HG02943 (cell line): ENCODE data around the gene AHI1.

Experiments used
- ATAC-seq: cut with Tn5 transposase; IDR thresholded peaks from one replicate; pipeline ENCODE4 v1.9.1; 2021; ENCODE audit warnings: mild to moderate bottlenecking, low read depth, moderate library complexity; ENCODE audit not compliant: unreplicated experiment

AHI1 gene

GRCh38 chr6:135464634-135465033 lies 32.9 kb downstream of the AHI1 start:
- peak; percentile 71 for ATAC-seq

- no peak for ATAC-seq
These were observed 36.3 kb downstream of the AHI1 start for GRCh38 chr6:135461208-135461607.

GRCh38 chr6:135458051-135458450 lies 39.5 kb downstream of the AHI1 start:
- no peak for ATAC-seq

- no peak for ATAC-seq
These were observed 45.8 kb downstream of the AHI1 start for GRCh38 chr6:135451617-135452190.

- ATAC-seq: no peak
These were observed 48.3 kb downstream of the AHI1 start for GRCh38 chr6:135449246-135449645.

- ATAC-seq: no peak
These were observed 57.3 kb downstream of the AHI1 start for GRCh38 chr6:135440087-135440792.

GRCh38 chr6:135439549-135439948 lies 58.0 kb downstream of the AHI1 start:
- no peak for ATAC-seq

- ATAC-seq: no peak
These were observed 58.5 kb downstream of the AHI1 start for GRCh38 chr6:135438907-135439535.

GRCh38 chr6:135434991-135435390 lies 62.5 kb downstream of the AHI1 start:
- no peak for ATAC-seq

GRCh38 chr6:135434095-135434494 lies 63.4 kb downstream of the AHI1 start:
- ATAC-seq: no peak

- no peak for ATAC-seq
These were observed 69.5 kb downstream of the AHI1 start for GRCh38 chr6:135428078-135428477.

GRCh38 chr6:135426833-135427232 lies 70.7 kb downstream of the AHI1 start:
- no peak for ATAC-seq

- ATAC-seq: no peak
These were observed 73.2 kb downstream of the AHI1 start for GRCh38 chr6:135424385-135424784.

GRCh38 chr6:135423649-135424128 lies 73.9 kb downstream of the AHI1 start:
- ATAC-seq: peak; percentile 82

- ATAC-seq: no peak
These were observed 78.4 kb downstream of the AHI1 start for GRCh38 chr6:135419162-135419561.

GRCh38 chr6:135418040-135418760 lies 79.3 kb downstream of the AHI1 start:
- no peak for ATAC-seq

GRCh38 chr6:135412761-135413160 lies 84.8 kb downstream of the AHI1 start:
- ATAC-seq: no peak

- no peak for ATAC-seq
These were observed 85.7 kb downstream of the AHI1 start for GRCh38 chr6:135411849-135412248.

GRCh38 chr6:135411339-135411738 lies 86.2 kb downstream of the AHI1 start:
- no peak for ATAC-seq

GRCh38 chr6:135410856-135411255 lies 86.7 kb downstream of the AHI1 start:
- ATAC-seq: no peak

GRCh38 chr6:135403584-135403983 lies 94.0 kb downstream of the AHI1 start:
- ATAC-seq: no peak
